HG03342 (cell line): ENCODE measurements around the gene TBCK.

Experiments used
- ATAC-seq: cut with Tn5 transposase; IDR thresholded peaks from one replicate; pipeline ENCODE4 v1.9.1; 2021; ENCODE audit warnings: mild to moderate bottlenecking, moderate library complexity; ENCODE audit not compliant: unreplicated experiment

TBCK gene

DNA sequence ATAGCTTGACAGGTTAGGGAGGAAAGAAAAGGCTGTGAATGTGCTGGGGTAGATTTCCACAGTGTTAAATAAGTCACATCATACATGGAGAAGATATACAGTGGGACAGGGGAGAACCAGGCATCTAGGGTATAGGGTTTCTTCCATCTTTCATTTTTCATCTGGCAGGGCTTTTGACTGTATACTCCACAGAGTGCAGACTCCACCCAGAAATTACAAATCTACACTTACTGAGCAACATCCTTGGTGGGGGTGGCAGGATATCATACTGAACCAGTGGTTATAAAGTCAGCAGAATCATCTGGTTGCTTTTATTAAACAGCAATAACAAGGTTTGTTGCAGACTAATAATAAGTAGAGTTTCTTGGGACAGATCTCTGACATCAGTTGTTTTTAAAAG, 266.5 kb downstream of the TBCK start:
- ATAC-seq: no peak

DNA sequence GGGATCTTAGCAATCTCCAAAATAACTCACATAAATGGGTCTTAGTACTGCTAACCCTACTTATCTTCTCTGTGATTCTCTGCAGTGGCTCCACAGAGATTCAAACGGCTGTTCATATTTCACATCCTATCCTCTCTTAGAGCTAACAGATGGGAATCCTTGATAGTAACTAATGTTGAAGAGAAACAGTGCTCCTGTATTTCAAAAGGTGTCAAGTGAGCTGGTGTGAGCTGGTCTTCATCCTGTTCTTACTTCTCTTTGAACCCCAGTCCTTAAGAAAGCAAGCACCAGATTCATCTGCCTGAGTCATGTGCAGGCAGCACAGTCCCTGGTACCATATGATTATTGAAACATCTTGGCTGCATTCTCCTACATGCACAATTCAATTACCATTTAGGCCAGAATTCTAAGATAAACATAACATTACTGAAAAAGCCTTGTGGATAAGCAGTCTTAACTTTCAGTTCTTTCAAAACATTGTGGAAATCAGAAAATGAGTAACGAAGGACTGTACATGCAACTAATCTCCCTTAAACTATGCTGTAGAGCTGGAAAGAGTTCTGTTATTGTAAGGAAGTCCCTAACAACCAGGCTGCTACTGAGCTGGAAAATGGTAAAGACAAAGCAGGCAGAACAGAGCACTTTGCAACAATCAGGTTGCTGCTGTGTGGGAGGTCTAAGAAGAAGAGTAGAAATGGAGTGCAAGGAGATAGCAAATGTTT, 267.6 kb downstream of the TBCK start:
- no peak for ATAC-seq

DNA sequence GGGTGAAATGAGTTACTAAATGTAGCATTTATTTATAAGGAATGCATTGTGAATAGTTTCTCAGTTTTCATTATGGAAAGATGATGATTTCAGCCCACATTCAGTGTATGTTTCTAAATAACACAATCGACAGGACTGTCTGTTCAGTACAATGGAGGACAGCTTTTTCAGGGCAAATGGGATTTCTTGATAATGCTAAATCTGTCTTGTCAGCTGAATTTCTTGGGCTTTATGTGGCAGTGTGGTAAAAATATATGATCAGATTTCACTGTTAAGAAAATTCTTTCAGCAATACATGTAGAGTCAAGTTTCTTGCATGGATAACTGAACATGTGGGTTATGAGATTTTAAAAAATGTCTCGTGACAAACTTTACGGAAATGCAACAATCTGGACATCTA, 269.9 kb downstream of the TBCK start:
- ATAC-seq: no peak

DNA sequence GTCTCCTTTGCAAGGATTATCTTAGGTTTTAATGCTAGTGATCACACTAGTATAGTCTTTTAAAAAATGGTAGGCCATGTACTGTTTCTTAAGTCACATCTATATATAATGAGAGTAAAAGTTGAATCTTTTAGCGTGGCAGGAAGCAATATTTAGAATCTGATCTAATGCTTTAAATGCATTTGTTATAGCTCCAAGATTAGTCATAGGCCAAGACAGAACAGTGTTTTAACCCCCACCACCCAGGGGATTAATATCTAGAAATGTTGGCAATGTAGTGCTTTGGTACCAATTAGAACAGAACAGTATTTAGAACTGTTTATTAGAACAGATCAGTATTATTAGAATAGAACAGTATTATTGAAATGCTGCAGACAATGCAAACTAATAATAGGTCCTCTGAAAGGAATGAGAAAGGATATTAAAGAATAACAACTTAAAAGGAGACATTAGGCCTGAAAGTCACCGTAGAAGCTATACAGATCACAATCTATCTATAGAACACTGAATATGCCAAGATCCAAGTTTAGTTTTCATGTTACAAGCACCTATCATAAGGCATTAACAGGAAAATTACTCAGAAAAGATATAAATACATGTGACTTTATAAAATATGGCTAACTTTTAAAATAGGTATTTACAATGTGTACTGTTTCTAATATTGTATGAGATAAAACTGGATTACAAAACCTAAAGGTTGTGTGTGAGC, 274.6 kb downstream of the TBCK start:
- no peak for ATAC-seq

DNA sequence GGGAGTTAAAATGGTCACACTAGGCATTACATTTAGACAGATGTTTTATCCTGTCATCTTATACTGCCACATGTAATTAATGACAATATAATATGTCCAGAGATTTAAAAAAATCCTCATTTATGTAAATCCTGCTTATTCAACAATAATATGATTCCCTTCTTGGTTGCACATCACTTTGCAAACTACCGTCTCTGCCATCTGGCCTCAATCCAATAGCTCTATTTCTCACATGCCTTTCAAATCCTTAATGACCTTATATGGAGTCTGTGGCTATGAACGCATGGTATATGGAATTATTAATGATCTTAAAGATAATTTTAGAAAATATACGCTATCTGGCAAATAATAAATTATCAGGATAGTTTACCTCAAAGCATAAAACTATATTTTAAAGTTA, 276.2 kb downstream of the TBCK start:
- ATAC-seq: no peak

DNA sequence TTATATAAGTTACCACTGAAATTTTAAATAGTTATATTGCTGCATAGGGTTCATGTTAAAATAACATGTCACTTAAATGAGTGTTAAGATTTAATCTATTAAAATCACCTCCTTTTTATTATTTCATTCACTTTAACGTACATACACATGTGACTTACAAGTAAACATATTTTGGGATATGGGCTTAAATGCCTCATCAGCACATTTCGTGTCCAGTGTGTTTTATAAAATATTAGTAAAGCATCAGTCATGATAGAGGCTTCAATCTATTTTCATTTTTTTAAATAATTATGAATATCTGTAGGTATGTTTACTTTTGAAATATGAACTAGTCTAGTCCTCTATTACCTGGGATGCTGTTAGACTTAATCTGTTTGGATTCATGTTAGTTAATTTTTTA, 277.1 kb downstream of the TBCK start:
- no peak for ATAC-seq

DNA sequence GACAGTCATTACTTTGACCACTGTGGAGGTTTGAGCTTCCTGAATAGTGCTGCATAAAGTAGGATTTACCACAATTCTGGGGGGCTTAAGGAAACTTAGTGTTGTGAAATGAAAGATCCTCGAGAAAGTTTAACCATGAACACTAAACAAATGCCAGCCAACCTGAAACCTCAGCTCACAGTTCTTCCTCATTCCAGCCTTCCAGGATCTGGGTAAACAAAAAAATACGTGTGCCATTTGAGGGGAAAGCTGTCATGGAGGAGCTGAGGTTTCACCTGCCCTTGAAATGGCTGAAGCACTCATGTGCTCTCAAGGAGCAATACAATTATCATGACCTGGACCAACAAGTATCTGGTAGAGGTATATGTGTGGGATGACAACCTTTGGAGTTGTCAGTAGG, 278.0 kb downstream of the TBCK start:
- ATAC-seq: no peak

DNA sequence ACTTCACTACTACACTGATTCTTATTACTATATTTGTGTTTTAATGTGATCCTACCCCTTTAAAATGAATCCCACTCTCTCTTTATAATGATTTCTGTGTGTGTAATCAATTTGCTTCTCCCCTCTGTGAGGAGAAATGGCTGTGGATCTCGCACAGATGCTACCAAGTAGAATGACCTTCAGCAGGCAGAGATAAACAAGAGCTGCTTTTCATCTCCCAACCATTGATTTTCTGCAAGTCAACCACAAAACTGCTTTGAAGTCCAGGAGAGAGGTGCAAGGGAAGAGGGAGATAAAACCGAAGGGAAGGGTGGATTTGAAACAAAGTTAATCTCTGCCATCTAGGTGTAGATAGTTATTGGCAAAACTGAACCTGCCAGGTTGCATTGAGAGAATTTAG, 279.2 kb downstream of the TBCK start:
- no peak for ATAC-seq

DNA sequence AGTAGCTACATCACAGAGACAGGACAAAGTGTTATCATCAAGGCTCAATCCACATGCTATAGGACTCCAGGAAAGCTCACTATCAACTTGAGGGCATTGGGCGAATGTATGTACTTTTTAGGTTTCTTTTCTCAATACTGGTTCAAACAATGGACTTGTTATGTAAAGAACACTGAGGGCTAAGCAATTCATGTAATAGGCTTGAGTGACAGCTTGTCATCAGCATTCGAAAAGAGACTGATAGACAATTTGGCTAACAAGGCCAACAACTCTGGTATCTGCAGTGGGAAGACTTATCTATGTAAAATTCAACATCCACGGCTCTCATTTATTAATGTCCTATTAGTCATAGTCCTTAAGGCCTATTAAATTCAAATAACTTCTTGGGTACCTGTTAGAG, 279.7 kb downstream of the TBCK start:
- ATAC-seq: no peak

DNA sequence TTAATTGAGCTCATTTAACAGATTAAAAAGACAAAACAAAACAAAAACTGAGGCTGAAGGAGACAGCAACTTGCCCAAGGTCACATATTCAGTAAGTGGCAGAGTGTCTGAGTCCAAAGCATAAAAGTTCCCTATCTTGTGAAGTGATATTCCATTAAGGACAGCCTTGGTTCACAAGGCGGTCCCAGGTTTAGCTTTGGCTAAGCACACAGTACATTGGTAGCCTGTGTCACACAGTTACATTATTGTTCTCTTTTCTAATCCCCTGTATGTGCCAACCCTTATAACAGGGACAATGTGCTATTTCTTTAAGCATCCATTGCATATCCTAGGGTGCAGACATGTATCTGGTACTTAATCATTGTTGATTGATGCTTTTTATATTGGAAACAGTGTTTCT, 280.8 kb downstream of the TBCK start:
- no peak for ATAC-seq

DNA sequence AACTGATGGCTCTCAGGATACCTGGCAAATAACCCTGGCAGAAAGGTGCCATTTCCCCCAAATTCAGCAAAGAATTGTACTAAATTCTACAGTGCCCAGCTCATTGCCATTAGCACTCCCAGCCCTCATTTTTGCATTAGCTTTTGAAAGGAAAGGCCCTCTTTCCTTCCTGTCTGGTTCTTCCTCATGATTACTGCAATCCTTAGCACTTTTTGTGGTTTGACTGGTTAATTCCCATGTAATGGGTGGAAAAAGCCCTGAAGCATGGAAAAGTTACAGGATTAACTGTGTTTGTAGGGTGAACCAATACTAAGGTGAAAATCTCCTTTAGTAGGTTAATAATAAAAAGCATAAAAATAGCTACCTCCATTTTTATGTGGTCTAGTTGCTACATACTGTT, 281.3 kb downstream of the TBCK start:
- no peak for ATAC-seq

DNA sequence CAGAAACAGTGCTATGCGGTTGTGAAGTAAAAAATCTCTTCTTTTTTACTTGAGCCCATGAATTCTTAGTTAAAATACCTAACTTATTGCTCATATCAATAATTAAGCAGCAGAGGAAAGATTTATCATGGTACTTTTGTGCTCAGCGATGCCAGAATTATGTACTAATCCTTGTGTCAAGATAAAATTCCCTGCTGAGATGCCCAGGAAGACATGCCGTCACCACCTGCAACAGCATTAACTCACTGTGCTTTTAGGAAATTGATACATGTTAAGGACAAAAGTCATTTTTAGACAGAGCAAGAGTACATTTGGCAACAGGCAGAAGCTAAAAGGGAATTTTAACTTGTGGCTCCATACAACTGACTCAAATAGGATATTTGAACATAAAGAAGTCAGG, 281.8 kb downstream of the TBCK start:
- ATAC-seq: no peak

DNA sequence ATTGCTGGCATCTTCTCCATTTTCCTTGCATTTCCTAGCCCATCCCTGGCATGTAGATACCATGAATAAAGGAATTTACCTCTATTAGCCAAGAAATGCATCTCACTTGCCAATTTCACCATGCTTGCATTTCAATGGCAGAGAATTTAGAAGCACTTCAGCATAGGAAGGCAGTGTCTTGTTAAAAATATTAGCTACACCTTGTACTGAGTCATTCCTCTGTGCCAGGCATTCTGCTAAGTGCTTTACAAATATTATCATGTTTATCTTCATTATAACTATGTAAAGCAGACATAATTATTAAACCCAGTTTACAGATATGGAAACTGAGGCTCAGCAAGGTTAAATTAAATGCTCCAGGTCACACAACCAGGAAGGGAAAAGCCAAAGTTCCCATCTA, 282.5 kb downstream of the TBCK start:
- ATAC-seq: no peak

DNA sequence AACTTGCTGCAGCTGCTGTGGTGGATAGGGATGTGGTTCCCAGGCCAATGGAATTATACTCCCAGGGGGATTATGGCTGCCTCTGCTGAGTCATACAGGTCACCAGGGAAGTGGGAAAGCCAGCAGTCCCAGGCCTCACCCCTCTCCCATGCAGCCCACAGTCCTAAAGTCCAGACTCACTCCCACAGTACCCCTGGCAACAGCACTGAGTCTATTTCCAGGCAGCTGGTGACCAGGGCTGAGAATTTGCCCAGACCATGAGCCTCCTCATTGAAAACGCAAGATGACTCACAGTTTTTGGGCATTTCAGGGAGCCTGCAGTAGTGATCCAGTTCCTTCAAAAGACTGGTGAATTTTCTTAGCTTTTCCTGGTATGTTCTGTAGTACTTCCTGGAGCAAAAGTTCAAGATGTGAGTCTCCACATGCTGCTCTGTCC, 283.1 kb downstream of the TBCK start:
- ATAC-seq: no peak

DNA sequence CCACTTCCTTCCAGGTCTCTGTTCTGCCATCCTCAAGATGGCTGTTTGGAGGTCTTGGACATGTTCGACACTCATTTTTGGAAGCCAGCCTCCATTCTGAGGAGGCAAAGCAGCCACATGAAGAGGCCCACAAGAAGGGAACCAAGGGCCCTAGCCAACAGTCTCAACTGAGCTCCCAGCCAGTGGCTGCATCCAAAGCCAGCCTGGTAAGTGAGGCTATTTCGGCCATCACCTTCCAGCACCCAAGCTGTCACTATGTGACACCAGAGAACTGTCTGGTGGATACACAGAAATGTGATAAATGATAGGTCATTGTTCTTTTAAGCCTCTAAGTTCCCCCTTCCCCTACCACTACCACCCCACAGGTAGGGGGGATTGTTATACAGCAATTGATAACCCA, 293.6 kb downstream of the TBCK start:
- no peak for ATAC-seq

DNA sequence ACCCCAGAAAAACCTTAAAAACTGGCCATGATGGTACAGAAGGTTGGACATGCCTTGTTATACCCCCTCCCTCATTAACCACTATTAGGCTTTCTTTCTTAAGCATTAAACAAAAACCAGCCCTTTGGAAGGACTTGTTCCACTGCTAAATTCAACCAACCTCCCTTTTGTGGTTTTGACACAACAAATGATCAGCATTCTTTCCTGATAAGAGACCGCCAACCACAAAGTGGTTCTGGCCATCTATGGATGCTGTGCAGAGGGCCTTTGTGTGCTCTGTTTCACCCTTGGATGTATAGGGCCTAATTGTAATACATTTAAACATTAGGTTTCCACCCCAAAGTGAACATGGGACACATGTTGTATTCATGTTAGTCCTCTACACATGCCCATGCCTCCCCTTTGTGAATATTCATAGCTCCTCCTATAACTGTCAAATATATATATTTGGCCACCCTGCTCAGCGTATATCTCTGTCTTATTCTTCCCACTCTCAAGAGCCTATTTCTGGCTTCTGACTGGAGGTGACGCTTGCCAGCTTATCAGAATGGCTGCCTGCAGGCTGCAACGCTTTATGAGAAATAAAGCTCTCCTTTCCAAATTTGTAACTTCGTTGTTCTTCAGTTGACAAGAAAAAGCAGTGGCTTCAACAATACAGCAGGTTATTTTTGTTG, 294.1 kb downstream of the TBCK start:
- no peak for ATAC-seq

DNA sequence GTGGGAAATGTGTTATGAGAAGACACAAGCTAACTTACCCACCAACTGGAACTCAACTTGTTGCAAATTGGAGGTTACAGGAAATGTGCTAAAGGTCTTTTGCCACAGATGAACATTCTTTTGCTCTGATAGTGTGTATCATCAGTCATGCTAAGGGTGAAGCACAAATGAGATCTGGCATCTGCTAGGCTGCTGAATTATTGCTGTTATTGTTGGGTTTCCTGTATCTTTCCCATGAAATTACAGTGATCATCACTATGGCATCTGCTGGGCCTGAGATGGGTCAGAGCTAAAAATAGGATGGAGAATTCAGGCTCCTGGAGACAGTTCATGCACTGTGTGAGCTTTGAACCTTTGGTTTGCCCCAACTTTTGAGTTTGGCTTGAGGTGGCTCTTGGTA, 296.2 kb downstream of the TBCK start:
- no peak for ATAC-seq

DNA sequence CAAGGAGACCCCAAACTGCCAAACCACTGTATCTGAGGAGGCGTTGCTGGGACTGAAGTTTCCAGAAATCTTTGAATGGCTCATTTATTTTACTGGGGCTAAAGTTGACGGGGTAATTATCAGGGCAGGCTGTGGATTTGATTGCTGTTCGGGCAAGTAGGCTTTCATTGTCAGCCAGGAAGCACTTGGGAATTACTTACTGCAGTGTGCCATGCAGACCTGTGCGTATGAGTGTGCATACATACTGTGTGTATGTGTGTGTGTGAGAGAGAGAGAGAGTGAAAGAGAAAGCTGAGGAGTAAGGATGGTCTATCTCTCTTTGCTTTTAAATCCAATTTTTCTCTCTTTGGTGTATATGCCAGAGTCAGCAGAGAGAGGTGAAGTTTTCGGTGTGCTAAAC, 298.0 kb downstream of the TBCK start:
- ATAC-seq: no peak

DNA sequence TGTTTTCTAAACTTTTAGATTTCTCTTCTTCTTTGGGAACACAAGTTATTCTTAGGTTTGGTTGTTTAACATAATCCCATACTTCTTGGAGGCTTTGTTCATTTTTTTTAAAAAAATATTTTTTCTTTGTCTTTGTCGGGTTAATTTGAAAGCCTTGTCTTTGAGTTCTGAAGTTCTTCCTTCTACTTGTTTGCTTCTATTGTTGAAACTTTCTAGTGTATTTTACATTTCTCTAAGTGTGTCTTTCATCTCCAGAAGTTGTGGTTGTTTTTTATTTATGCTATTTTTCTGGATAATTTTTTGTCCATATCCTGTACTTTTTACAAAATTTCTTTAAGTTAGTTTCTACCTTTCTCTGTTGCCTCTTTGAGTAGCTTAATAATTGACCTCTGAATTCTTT, 304.6 kb downstream of the TBCK start:
- ATAC-seq: no peak

DNA sequence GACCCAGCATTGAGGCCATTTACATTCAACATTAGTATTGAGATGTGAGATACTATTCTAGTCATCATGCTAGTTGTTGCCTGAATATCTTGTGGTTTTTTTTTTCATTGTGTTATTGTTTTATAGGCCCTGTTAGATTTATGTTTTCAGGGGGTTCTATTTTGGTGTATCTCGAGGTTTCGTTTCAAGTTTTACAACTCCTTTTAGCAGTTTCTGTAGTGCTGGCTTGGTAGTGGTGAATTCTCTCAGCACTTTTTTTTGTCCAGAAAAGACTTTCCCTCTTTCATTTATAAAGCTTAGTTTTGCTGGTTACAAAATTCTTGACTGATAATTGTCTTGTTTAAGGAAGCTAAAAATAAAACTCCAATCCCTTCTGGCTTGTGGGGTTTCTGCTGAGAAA, 305.2 kb downstream of the TBCK start:
- ATAC-seq: no peak

DNA sequence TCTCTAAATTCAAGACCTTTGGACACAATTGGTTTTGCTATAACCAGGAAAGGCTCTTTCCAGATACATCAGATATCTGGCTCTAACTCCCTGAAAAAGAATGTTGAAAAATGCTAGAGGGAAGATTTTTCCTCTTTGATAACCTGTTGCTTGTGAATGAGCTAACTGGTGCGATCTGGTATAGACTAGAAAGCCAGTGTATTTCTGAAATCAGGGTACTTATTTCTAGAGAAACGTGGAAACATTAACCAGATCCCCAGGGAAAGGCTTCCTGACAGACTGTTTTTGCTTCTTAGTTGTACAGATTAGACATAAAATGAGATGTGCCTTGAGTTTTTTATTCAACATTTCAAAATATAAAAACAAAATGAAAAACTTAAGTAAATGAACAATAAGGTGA, 313.0 kb downstream of the TBCK start:
- ATAC-seq: no peak
